ENCODE data around the gene UPF3B. TPM values are rescaled to one million over a fixed set of nuclear protein-coding genes. Genes with fewer than 3 reads are reported as not detected.

UPF3B gene
- total RNA-seq, 4 donors from 2014 or later: 4.7 to 6.3 (median 5.7) TPM

DNA sequence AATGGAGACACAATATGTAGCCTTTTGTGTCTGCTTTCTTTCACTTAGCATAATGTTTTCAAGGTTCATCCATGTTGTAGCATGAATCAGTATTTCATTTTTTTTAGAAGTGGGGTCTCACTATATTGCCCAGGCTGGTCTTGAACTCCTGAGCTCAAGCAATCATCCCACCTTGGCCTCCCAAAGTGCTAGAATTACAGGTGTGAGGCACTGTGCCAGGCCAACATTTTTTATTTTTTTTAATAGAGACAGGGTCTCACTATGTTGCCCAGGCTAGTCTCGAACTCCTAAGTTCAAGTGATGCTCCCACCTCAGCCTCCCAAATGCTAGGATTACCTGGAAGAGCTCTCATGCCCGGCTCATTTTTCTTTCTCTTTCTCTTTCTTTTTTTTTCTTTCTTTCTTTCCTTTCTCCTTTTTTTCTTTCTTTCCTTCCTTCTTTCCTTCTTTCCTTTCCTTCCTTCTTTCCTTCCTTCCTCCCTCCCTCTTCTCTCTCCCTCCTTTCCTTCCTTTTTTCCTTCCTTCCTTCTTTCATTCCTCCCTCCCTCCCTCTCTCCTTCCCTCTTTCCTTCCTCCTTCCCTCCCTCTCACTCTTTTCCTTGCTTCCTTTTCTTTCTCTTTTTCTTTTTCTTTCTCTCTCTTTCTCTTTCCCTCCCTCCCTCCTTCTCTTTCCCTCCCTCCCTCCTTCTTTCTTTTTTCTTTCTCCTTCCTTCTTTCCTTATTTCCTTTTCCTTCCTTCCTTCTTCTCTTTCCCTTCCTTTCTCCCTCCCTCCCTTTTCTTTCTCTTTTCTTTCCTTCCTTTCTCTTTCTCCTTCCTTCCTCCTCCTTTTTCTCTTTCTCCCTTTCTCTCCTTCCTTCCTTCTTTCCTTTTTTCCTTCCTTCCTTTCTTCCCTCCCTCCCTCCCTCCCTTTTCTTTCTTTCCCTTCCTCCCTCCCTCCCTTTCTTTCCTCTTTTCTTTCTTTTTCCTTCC is 51.2 kb downstream of the UPF3B start:
- no peaks in the 10 kb centered on the region for H3K4me1 ChIP-seq
- no peak for TF ChIP-seq POLR2A (IDR thresholded peaks at IDR 0.05)
- TF ChIP-seq, protein P1, sequence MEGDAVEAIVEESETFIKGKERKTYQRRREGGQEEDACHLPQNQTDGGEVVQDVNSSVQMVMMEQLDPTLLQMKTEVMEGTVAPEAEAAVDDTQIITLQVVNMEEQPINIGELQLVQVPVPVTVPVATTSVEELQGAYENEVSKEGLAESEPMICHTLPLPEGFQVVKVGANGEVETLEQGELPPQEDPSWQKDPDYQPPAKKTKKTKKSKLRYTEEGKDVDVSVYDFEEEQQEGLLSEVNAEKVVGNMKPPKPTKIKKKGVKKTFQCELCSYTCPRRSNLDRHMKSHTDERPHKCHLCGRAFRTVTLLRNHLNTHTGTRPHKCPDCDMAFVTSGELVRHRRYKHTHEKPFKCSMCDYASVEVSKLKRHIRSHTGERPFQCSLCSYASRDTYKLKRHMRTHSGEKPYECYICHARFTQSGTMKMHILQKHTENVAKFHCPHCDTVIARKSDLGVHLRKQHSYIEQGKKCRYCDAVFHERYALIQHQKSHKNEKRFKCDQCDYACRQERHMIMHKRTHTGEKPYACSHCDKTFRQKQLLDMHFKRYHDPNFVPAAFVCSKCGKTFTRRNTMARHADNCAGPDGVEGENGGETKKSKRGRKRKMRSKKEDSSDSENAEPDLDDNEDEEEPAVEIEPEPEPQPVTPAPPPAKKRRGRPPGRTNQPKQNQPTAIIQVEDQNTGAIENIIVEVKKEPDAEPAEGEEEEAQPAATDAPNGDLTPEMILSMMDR (IDR thresholded peaks at IDR 0.05 in 4 of 5, conservative IDR thresholded peaks at IDR 0.05 in 1 of 5): no peak
- in situ Hi-C loops (cut with MboI; ENCODE audit: low sequenced_read_pairs in 4 of 4): no loop called here
- H3K27ac ChIP-seq: no peak overlapping the region
- intact Hi-C loops (cut with DNase I; ENCODE audit: low total_unique reads): no loop called here
- H3K4me3 ChIP-seq: no peak overlapping the region
- no peaks in the 10 kb centered on the region for H3K9me3 ChIP-seq
- ATAC-seq (no peak), DNase-seq (no peak)
- no peaks in the 10 kb centered on the region for H3K27me3 ChIP-seq
- H3K36me3 ChIP-seq: no peaks in the 10 kb centered on the region

DNA sequence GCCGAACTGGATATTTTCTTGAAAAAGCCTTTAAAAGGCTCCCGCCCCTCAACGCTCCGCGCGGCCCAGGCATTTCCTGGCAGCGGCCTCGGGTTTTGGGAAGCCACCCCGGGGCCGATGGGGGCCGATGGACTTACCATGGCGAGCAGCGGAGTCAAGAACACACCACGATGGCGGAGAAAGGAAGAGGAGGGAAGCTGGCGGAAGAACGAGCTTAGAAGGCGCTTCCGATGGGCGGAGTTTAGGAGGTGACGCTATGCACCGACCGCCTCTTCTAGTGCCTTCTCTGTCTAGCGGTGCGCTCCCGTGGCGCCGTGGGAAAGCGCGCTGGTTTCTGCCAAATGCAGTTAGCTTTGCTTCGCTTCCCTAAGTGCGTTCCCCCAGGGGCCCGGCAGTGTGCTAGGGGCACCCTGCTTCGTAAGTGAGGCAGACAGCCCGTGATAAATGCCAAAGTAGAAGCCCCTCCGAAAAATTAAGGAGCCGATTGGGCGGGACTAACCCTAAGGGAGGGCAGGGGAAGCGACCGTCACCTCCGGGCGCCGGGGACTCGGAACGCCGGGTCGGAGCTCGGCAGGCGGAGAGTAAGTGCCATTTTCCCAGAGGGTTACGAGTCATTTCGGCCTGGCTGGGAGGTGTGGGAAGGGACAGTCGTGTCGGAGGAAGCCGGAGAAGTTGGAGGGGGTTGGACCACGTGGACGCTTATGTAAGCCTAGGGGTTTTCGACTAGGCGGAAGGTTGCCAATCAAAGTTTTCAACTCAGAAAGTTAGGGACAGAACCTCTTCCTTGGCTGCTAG is 61.1 kb downstream of the UPF3B start, which contains the start of gene RPL39:
TSS of gene RPL39 (minus strand) at position 194 of the 795 bp plus-strand sequence. CDS start at position 140, 54 bp downstream.
- in situ Hi-C loops (cut with MboI; ENCODE audit: low sequenced_read_pairs in 4 of 4): no loop called here
- ATAC-seq: peak; percentile 98
- TF ChIP-seq POLR2A (IDR thresholded peaks at IDR 0.05): peak; percentile 72 to 86
- TF ChIP-seq, protein P1 (IDR thresholded peaks at IDR 0.05 in 4 of 5, conservative IDR thresholded peaks at IDR 0.05 in 1 of 5): no peak
- H3K9me3 ChIP-seq: no peaks in the 10 kb centered on the region
- H3K4me3 ChIP-seq: peak within 1 kb of the TSS; percentile 76 to 95 (median 82)
- H3K4me1 ChIP-seq: peaks cover 14 to 26% of the 10 kb centered on the region in 2 donors
- peak; percentile 71 to 80 for DNase-seq
- intact Hi-C loops (cut with DNase I; ENCODE audit: low total_unique reads): loop anchor here (1.0 to 5.0 kb wide), 5 partner anchors 62 to 323 kb away; partner anchors contain the start of genes NDUFA1, NKAP, NKRF and RNF113A
- H3K27me3 ChIP-seq: no peaks in the 10 kb centered on the region
- peak within 1 kb of the TSS; percentile 94 to 96 (median 96) for H3K27ac ChIP-seq
- H3K36me3 ChIP-seq: peaks cover 0 to 9% of the 10 kb centered on the region in 2 donors

DNA sequence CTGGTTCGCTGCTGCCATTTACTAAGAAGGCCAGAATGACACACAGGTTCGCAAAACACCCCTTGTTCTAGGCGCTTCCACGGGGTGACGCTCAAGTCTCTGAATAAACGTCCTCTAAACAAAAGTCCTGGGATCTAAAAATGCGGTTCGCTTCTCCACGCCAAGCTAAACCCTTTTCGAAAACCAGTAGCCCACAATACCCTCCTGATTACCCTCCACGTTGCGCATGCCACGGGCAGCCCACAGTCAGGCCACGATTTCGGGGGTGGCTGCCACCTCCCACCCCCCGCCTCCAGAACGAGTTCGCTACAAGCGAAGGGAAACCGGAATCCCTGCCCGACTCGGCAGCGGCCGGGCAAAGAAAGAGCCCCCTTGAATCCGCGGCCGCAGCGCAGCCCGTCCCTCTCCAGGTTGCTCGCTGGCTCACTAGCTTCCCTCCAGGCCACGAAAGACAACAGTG is 61.8 kb downstream of the UPF3B start:
- H3K36me3 ChIP-seq: peaks cover 0 to 12% of the 10 kb centered on the region in 2 donors
- H3K4me1 ChIP-seq: peaks cover 14 to 26% of the 10 kb centered on the region in 2 donors
- intact Hi-C loops (cut with DNase I; ENCODE audit: low total_unique reads): loop anchor here (1.0 to 5.0 kb wide), 5 partner anchors 62 to 322 kb away; partner anchors contain the start of genes NDUFA1, NKAP, NKRF and RNF113A
- in situ Hi-C loops (cut with MboI; ENCODE audit: low sequenced_read_pairs in 4 of 4): no loop called here
- TF ChIP-seq POLR2A (IDR thresholded peaks at IDR 0.05): no peak
- TF ChIP-seq, protein P1 (IDR thresholded peaks at IDR 0.05 in 4 of 5, conservative IDR thresholded peaks at IDR 0.05 in 1 of 5): no peak
- no peaks in the 10 kb centered on the region for H3K27me3 ChIP-seq
- peak in 1 of 2 donors; percentile 21 for DNase-seq
- peak; percentile 43 to 48 for ATAC-seq
- H3K27ac ChIP-seq: peak overlapping the region; percentile 94 to 96 (median 96)
- H3K4me3 ChIP-seq: peak overlapping the region; percentile 76 to 95 (median 82)
- H3K9me3 ChIP-seq: no peaks in the 10 kb centered on the region

DNA sequence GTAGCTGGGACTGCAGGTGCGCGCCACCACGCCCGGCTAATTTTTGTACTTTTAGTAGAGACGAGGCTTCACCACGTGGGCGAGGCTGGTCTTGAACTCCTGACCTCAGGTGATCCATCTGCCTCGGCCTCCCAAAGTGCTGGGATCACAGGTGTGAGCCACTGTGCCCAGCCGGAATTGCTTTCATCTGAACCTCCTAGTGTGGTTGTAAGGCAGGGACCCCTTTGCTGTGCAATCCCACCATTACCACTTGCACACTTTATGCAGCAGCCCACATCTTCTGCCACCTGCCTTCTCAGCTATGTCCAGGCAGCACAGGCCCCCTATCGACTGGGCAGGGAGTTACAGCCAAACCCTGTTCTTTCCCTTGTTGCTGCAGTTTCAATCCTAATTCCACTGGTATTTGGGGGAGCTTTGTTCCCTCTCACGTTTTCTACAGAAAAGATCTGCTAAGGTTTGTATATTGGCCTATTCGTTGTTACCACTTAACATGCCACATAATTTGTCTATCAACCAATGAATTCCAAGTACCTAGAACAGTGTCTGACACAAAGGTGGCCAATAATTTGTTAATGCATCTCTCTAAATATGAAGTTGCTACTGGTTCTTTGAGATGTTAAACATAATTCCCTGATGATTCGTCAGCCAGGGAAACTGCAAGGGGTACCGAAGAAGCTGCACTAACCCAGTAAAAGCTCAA is 67.9 kb downstream of the UPF3B start:
- in situ Hi-C loops (cut with MboI; ENCODE audit: low sequenced_read_pairs in 4 of 4): no loop called here
- no peak for TF ChIP-seq POLR2A (IDR thresholded peaks at IDR 0.05)
- TF ChIP-seq, protein P1 (IDR thresholded peaks at IDR 0.05 in 4 of 5, conservative IDR thresholded peaks at IDR 0.05 in 1 of 5): no peak
- intact Hi-C loops (cut with DNase I; ENCODE audit: low total_unique reads): no loop called here
- Histone ChIP-seq H3K36me3 (peaks cover 0 to 36% of the 10 kb centered on the region in 2 donors), H3K4me1 (peaks cover 4 to 21% of the 10 kb centered on the region in 2 donors), H3K27me3 (no peaks in the 10 kb centered on the region), H3K4me3 (no peak overlapping the region), H3K9me3 (no peaks in the 10 kb centered on the region), H3K27ac (no peak overlapping the region)
- ATAC-seq: no peak
- no peak for DNase-seq

All from gastrocnemius medialis (tissue), 4 donors.